ENCODE results near the gene PNPLA1.

GRCh38 chr6:36284359-36284758 lies 14.5 kb downstream of the PNPLA1 start:
- TF ChIP-seq TCF7L2 (IDR thresholded peaks at IDR 0.05; ENCODE audit: borderline replicate concordance, low read depth, low read length) (no peak), ZNF571 (tag by site-specific recombination; IDR thresholded peaks at IDR 0.05) (no peak)

Measured in HEK293 (cell line).